GM23338 (cell line): ENCODE measurements around the gene MYL5. TPM values are rescaled to one million over a fixed set of nuclear protein-coding genes. Genes with fewer than 3 reads are reported as not detected.

Experiments used
- ATAC-seq: fragments of 200-7000 bp; cut with Tn5 transposase; 3 replicates; pipeline ENCODE4 v1.9.1; 2020
- DNase-seq: peaks from one replicate; pipeline ENCODE4 v3.0.0-alpha.2; 2015; ENCODE audit warnings: low spot score
- H2AFZ ChIP-seq: fragments of 200-600 bp; sonication (generic); 2 replicates; pipeline ENCODE4 v1.8.0; 2016; ENCODE audit warnings: antibody characterized with exemption, mild to moderate bottlenecking, moderate library complexity
- H3F3A ChIP-seq: fragments of 200-600 bp; sonication (generic); replicated peaks from 2 replicates; pipeline ENCODE4 v1.8.0; 2017; ENCODE audit warnings: antibody characterized with exemption, mixed run types, low read depth
- H3K27ac ChIP-seq: fragments of 200-600 bp; sonication (generic); 2 replicates; pipeline ENCODE4 v1.6.1; 2016; ENCODE audit warnings: low read depth
- H3K27me3 ChIP-seq: fragments of 200-600 bp; sonication (generic); 2 replicates; pipeline ENCODE4 v1.8.0; 2016; ENCODE audit warnings: mild to moderate bottlenecking, mixed run types, moderate library complexity; ENCODE audit not compliant: insufficient read depth
- H3K36me3 ChIP-seq: fragments of 200-600 bp; sonication (generic); 2 replicates; pipeline ENCODE4 v1.8.0; 2016; ENCODE audit warnings: mild to moderate bottlenecking; ENCODE audit not compliant: insufficient read depth
- H3K4me1 ChIP-seq: fragments of 200-600 bp; sonication (generic); 2 replicates; pipeline ENCODE4 v1.8.0; 2016; ENCODE audit warnings: mild to moderate bottlenecking, moderate library complexity; ENCODE audit not compliant: insufficient read depth
- H3K4me2 ChIP-seq: fragments of 200-600 bp; sonication (generic); 2 replicates; pipeline ENCODE4 v1.7.1; 2017; ENCODE audit warnings: mixed run types
- H3K4me3 ChIP-seq: fragments of 200-600 bp; sonication (generic); 2 replicates; pipeline ENCODE4 v1.6.1; 2016; ENCODE audit warnings: mixed run types
- H3K79me2 ChIP-seq: fragments of 200-600 bp; sonication (generic); replicated peaks from 2 replicates; pipeline ENCODE4 v1.8.0; 2017; ENCODE audit warnings: mild to moderate bottlenecking; ENCODE audit not compliant: insufficient read depth
- H3K9me2 ChIP-seq: fragments of 200-600 bp; sonication (generic); 2 replicates; pipeline ENCODE4 v1.8.0; 2017; ENCODE audit not compliant: insufficient read depth
- H4K20me1 ChIP-seq: fragments of 200-600 bp; sonication (generic); replicated peaks from 2 replicates; pipeline ENCODE4 v1.8.0; 2017; ENCODE audit warnings: mild to moderate bottlenecking; ENCODE audit not compliant: insufficient read depth
- H3K27ac Mint-ChIP-seq: 2 replicates; pipeline ENCODE4 v1.8.0; 2020; ENCODE audit warnings: inconsistent platforms, mild to moderate bottlenecking, moderate library complexity, mixed read lengths
- H3K27me3 Mint-ChIP-seq: 3 replicates; pipeline ENCODE4 v1.8.0; 2022; ENCODE audit warnings: low read depth, mild to moderate bottlenecking, moderate library complexity, mixed read lengths, inconsistent platforms; ENCODE audit not compliant: insufficient read depth, poor library complexity
- H3K36me3 Mint-ChIP-seq: 3 replicates; pipeline ENCODE4 v1.8.0; 2021; ENCODE audit warnings: low read depth, mild to moderate bottlenecking, inconsistent platforms, moderate library complexity, mixed read lengths
- H3K4me1 Mint-ChIP-seq: 3 replicates; pipeline ENCODE4 v1.8.0; 2020; ENCODE audit warnings: mild to moderate bottlenecking, inconsistent platforms, mixed read lengths
- H3K4me3 Mint-ChIP-seq: 3 replicates; pipeline ENCODE4 v1.8.0; 2021; ENCODE audit warnings: moderate library complexity, mild to moderate bottlenecking, inconsistent platforms, mixed read lengths
- H3K9me3 Mint-ChIP-seq: 3 replicates; pipeline ENCODE4 v1.8.0; 2020; ENCODE audit warnings: moderate library complexity, mild to moderate bottlenecking, inconsistent platforms, mixed read lengths
- CREB1 ChIP-seq: fragments of 250-450 bp; sonication (Bioruptor Pico); IDR thresholded peaks from 2 replicates; pipeline ENCODE4 v1.5.0; 2020; ENCODE audit warnings: low read depth, mild to moderate bottlenecking, moderate library complexity
- EZH2 ChIP-seq: fragments of 200-600 bp; sonication (generic); IDR thresholded peaks from one replicate; pipeline ENCODE4 v1.8.0; 2017; ENCODE audit warnings: antibody characterized with exemption, mild to moderate bottlenecking, low read depth; ENCODE audit not compliant: unreplicated experiment
- EZH2phosphoT487 ChIP-seq: fragments of 200-600 bp; sonication (generic); IDR thresholded peaks from one replicate; pipeline ENCODE4 v1.8.1; 2018; ENCODE audit warnings: antibody characterized with exemption; ENCODE audit not compliant: unreplicated experiment
- JUNB ChIP-seq: IDR thresholded peaks from one replicate; pipeline ENCODE4 v1.6.1; 2016; ENCODE audit warnings: antibody characterized with exemption; ENCODE audit not compliant: unreplicated experiment
- ZNF114 ChIP-seq: fragments of 250-450 bp; sonication (Bioruptor Pico); IDR thresholded peaks from 2 replicates; pipeline ENCODE4 v1.5.0; 2020; ENCODE audit warnings: mild to moderate bottlenecking, moderate library complexity
- ZNF331 ChIP-seq: fragments of 250-450 bp; sonication (Bioruptor Pico); IDR thresholded peaks from 2 replicates; pipeline ENCODE4 v1.5.0; 2020; ENCODE audit warnings: low read depth, mild to moderate bottlenecking, moderate library complexity
- polyA plus RNA-seq: library from polyadenylated mRNA; unstranded; fragments of >200 nt; fragmentation: Nextera tagmentation; extraction: Ambion mirVana; gene quantifications from 2 replicates; pipeline ENCODE4 v1.2.1, GENCODE V29; 2016
- total RNA-seq: library from RNA; depleted of rRNA; stranded (reverse); fragments of >200 nt; shearing (Covaris generic); gene quantifications from 2 replicates; pipeline ENCODE4 v1.2.3, GENCODE V29; 2014
- TF ChIP-seq, protein P1 (sequence below): fragments of 250-450 bp; sonication (Bioruptor Pico); IDR thresholded peaks from 2 replicates; pipeline ENCODE4 v1.5.0; 2020; ENCODE audit warnings: mild to moderate bottlenecking, moderate library complexity

Gene MYL5
- total and polyA plus RNA-seq, 2 experiments from 2014 or later, result 3.0 to 4.4 TPM

- TF ChIP-seq, protein P1, sequence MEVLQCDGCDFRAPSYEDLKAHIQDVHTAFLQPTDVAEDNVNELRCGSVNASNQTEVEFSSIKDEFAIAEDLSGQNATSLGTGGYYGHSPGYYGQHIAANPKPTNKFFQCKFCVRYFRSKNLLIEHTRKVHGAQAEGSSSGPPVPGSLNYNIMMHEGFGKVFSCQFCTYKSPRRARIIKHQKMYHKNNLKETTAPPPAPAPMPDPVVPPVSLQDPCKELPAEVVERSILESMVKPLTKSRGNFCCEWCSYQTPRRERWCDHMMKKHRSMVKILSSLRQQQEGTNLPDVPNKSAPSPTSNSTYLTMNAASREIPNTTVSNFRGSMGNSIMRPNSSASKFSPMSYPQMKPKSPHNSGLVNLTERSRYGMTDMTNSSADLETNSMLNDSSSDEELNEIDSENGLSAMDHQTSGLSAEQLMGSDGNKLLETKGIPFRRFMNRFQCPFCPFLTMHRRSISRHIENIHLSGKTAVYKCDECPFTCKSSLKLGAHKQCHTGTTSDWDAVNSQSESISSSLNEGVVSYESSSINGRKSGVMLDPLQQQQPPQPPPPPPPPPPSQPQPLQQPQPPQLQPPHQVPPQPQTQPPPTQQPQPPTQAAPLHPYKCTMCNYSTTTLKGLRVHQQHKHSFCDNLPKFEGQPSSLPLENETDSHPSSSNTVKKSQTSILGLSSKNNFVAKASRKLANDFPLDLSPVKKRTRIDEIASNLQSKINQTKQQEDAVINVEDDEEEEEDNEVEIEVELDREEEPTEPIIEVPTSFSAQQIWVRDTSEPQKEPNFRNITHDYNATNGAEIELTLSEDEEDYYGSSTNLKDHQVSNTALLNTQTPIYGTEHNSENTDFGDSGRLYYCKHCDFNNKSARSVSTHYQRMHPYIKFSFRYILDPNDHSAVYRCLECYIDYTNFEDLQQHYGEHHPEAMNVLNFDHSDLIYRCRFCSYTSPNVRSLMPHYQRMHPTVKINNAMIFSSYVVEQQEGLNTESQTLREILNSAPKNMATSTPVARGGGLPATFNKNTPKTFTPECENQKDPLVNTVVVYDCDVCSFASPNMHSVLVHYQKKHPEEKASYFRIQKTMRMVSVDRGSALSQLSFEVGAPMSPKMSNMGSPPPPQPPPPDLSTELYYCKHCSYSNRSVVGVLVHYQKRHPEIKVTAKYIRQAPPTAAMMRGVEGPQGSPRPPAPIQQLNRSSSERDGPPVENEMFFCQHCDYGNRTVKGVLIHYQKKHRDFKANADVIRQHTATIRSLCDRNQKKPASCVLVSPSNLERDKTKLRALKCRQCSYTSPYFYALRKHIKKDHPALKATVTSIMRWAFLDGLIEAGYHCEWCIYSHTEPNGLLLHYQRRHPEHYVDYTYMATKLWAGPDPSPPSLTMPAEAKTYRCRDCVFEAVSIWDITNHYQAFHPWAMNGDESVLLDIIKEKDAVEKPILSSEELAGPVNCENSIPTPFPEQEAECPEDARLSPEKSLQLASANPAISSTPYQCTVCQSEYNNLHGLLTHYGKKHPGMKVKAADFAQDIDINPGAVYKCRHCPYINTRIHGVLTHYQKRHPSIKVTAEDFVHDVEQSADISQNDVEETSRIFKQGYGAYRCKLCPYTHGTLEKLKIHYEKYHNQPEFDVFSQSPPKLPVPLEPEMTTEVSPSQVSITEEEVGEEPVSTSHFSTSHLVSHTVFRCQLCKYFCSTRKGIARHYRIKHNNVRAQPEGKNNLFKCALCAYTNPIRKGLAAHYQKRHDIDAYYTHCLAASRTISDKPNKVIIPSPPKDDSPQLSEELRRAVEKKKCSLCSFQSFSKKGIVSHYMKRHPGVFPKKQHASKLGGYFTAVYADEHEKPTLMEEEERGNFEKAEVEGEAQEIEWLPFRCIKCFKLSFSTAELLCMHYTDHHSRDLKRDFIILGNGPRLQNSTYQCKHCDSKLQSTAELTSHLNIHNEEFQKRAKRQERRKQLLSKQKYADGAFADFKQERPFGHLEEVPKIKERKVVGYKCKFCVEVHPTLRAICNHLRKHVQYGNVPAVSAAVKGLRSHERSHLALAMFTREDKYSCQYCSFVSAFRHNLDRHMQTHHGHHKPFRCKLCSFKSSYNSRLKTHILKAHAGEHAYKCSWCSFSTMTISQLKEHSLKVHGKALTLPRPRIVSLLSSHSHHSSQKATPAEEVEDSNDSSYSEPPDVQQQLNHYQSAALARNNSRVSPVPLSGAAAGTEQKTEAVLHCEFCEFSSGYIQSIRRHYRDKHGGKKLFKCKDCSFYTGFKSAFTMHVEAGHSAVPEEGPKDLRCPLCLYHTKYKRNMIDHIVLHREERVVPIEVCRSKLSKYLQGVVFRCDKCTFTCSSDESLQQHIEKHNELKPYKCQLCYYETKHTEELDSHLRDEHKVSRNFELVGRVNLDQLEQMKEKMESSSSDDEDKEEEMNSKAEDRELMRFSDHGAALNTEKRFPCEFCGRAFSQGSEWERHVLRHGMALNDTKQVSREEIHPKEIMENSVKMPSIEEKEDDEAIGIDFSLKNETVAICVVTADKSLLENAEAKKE, result no peak
- no peak for TF ChIP-seq ZNF114 (CRISPR knock-in tag)
These were observed 49.6 kb downstream of the MYL5 start (continued) for GRCh38 chr4:723751-724530.

GRCh38 chr4:725391-726234 lies 51.3 kb downstream of the MYL5 start:
- Mint-ChIP-seq H3K4me1 (peaks cover 2% of the 10 kb centered on the region; the same call in 1 of the 3 replicates), H3K9me3 (no peaks in the 10 kb centered on the region; the same call in 2 of the 3 replicates), H3K27me3 (peaks cover 18% of the 10 kb centered on the region), H3K4me3 (no peak overlapping the region; the same call in 2 of the 3 replicates), H3K36me3 (peaks cover 35% of the 10 kb centered on the region), H3K27ac (no peak overlapping the region)
- Histone ChIP-seq H2AFZ (no peak overlapping the region), H3K4me3 (no peak overlapping the region), H3F3A (peaks cover under 1% of the 10 kb centered on the region; the same call in 1 of the 2 replicates), H3K36me3 (no peaks in the 10 kb centered on the region), H3K4me1 (no peaks in the 10 kb centered on the region), H3K27me3 (no peaks in the 10 kb centered on the region), H3K4me2 (no peak overlapping the region), H4K20me1 (peaks cover 22% of the 10 kb centered on the region), H3K79me2 (peaks cover 78% of the 10 kb centered on the region), H3K9me2 (no peaks in the 10 kb centered on the region), H3K27ac (no peak overlapping the region)
- ATAC-seq (no peak), DNase-seq (no peak)
- TF ChIP-seq EZH2 (no peak), CREB1 (CRISPR knock-in tag) (no peak), EZH2phosphoT487 (no peak), JUNB (no peak), ZNF331 (no peak)
- TF ChIP-seq, protein P1, result no peak
